GM23338 (cell line): ENCODE measurements around the gene TSHZ2. TPM values are rescaled to one million over a fixed set of nuclear protein-coding genes. Genes with fewer than 3 reads are reported as not detected.

Experiments
- ATAC-seq: fragments of 200-7000 bp; cut with Tn5 transposase; 3 replicates; pipeline ENCODE4 v1.9.1; 2020
- DNase-seq: peaks from one replicate; pipeline ENCODE4 v3.0.0-alpha.2; 2015; ENCODE audit warnings: low spot score
- H2AFZ ChIP-seq: fragments of 200-600 bp; sonication (generic); 2 replicates; pipeline ENCODE4 v1.8.0; 2016; ENCODE audit warnings: antibody characterized with exemption, mild to moderate bottlenecking, moderate library complexity
- H3F3A ChIP-seq: fragments of 200-600 bp; sonication (generic); replicated peaks from 2 replicates; pipeline ENCODE4 v1.8.0; 2017; ENCODE audit warnings: antibody characterized with exemption, mixed run types, low read depth
- H3K27ac ChIP-seq: fragments of 200-600 bp; sonication (generic); 2 replicates; pipeline ENCODE4 v1.6.1; 2016; ENCODE audit warnings: low read depth
- H3K27me3 ChIP-seq: fragments of 200-600 bp; sonication (generic); 2 replicates; pipeline ENCODE4 v1.8.0; 2016; ENCODE audit warnings: mild to moderate bottlenecking, mixed run types, moderate library complexity; ENCODE audit not compliant: insufficient read depth
- H3K36me3 ChIP-seq: fragments of 200-600 bp; sonication (generic); 2 replicates; pipeline ENCODE4 v1.8.0; 2016; ENCODE audit warnings: mild to moderate bottlenecking; ENCODE audit not compliant: insufficient read depth
- H3K4me1 ChIP-seq: fragments of 200-600 bp; sonication (generic); 2 replicates; pipeline ENCODE4 v1.8.0; 2016; ENCODE audit warnings: mild to moderate bottlenecking, moderate library complexity; ENCODE audit not compliant: insufficient read depth
- H3K4me2 ChIP-seq: fragments of 200-600 bp; sonication (generic); 2 replicates; pipeline ENCODE4 v1.7.1; 2017; ENCODE audit warnings: mixed run types
- H3K4me3 ChIP-seq: fragments of 200-600 bp; sonication (generic); 2 replicates; pipeline ENCODE4 v1.6.1; 2016; ENCODE audit warnings: mixed run types
- H3K79me2 ChIP-seq: fragments of 200-600 bp; sonication (generic); replicated peaks from 2 replicates; pipeline ENCODE4 v1.8.0; 2017; ENCODE audit warnings: mild to moderate bottlenecking; ENCODE audit not compliant: insufficient read depth
- H3K9me2 ChIP-seq: fragments of 200-600 bp; sonication (generic); 2 replicates; pipeline ENCODE4 v1.8.0; 2017; ENCODE audit not compliant: insufficient read depth
- H4K20me1 ChIP-seq: fragments of 200-600 bp; sonication (generic); replicated peaks from 2 replicates; pipeline ENCODE4 v1.8.0; 2017; ENCODE audit warnings: mild to moderate bottlenecking; ENCODE audit not compliant: insufficient read depth
- H3K27ac Mint-ChIP-seq: 2 replicates; pipeline ENCODE4 v1.8.0; 2020; ENCODE audit warnings: inconsistent platforms, mild to moderate bottlenecking, moderate library complexity, mixed read lengths
- H3K27me3 Mint-ChIP-seq: 3 replicates; pipeline ENCODE4 v1.8.0; 2022; ENCODE audit warnings: low read depth, mild to moderate bottlenecking, moderate library complexity, mixed read lengths, inconsistent platforms; ENCODE audit not compliant: insufficient read depth, poor library complexity
- H3K36me3 Mint-ChIP-seq: 3 replicates; pipeline ENCODE4 v1.8.0; 2021; ENCODE audit warnings: low read depth, mild to moderate bottlenecking, inconsistent platforms, moderate library complexity, mixed read lengths
- H3K4me1 Mint-ChIP-seq: 3 replicates; pipeline ENCODE4 v1.8.0; 2020; ENCODE audit warnings: mild to moderate bottlenecking, inconsistent platforms, mixed read lengths
- H3K4me3 Mint-ChIP-seq: 3 replicates; pipeline ENCODE4 v1.8.0; 2021; ENCODE audit warnings: moderate library complexity, mild to moderate bottlenecking, inconsistent platforms, mixed read lengths
- H3K9me3 Mint-ChIP-seq: 3 replicates; pipeline ENCODE4 v1.8.0; 2020; ENCODE audit warnings: moderate library complexity, mild to moderate bottlenecking, inconsistent platforms, mixed read lengths
- ETS1 ChIP-seq: IDR thresholded peaks from 2 replicates; pipeline ENCODE4 v1.6.1; 2016; ENCODE audit warnings: antibody characterized with exemption
- EZH2 ChIP-seq: fragments of 200-600 bp; sonication (generic); IDR thresholded peaks from one replicate; pipeline ENCODE4 v1.8.0; 2017; ENCODE audit warnings: antibody characterized with exemption, mild to moderate bottlenecking, low read depth; ENCODE audit not compliant: unreplicated experiment
- NANOG ChIP-seq: IDR thresholded peaks from 2 replicates; pipeline ENCODE4 v1.6.1; 2016; ENCODE audit warnings: antibody characterized with exemption, borderline replicate concordance
- REST ChIP-seq: IDR thresholded peaks from one replicate; pipeline ENCODE4 v1.6.1; 2018; ENCODE audit warnings: antibody characterized with exemption; ENCODE audit not compliant: unreplicated experiment
- STAT1 ChIP-seq: IDR thresholded peaks from one replicate; pipeline ENCODE4 v1.6.1; 2016; ENCODE audit warnings: antibody characterized with exemption; ENCODE audit not compliant: unreplicated experiment
- ZNF114 ChIP-seq: fragments of 250-450 bp; sonication (Bioruptor Pico); IDR thresholded peaks from 2 replicates; pipeline ENCODE4 v1.5.0; 2020; ENCODE audit warnings: mild to moderate bottlenecking, moderate library complexity
- polyA plus RNA-seq: library from polyadenylated mRNA; unstranded; fragments of >200 nt; fragmentation: Nextera tagmentation; extraction: Ambion mirVana; gene quantifications from 2 replicates; pipeline ENCODE4 v1.2.1, GENCODE V29; 2016
- total RNA-seq: library from RNA; depleted of rRNA; stranded (reverse); fragments of >200 nt; shearing (Covaris generic); gene quantifications from 2 replicates; pipeline ENCODE4 v1.2.3, GENCODE V29; 2014

TSHZ2 gene
- total and polyA plus RNA-seq, 2 experiments from 2014 or later, result 0.49 to 1.3 TPM

GRCh38 chr20:53453076-53453475 lies 480.9 kb downstream of the TSHZ2 start:
- Histone ChIP-seq H3K4me1 (no peaks in the 10 kb centered on the region), H3K4me2 (no peak overlapping the region), H3K79me2 (no peaks in the 10 kb centered on the region), H3K27ac (no peak overlapping the region), H3F3A (no peaks in the 10 kb centered on the region), H3K27me3 (no peaks in the 10 kb centered on the region), H3K9me2 (no peaks in the 10 kb centered on the region), H3K36me3 (0 out of 2 replicates have a peak, but pooled peaks cover 5% of the 10 kb centered on the region), H4K20me1 (no peaks in the 10 kb centered on the region), H3K4me3 (no peak overlapping the region), H2AFZ (no peak overlapping the region)
- H3K4me1 Mint-ChIP-seq, result no peaks in the 10 kb centered on the region
- H3K36me3 Mint-ChIP-seq, result peaks cover 16% of the 10 kb centered on the region
- H3K27ac Mint-ChIP-seq, result no peak overlapping the region
- DNase-seq, result no peak
- TF ChIP-seq ETS1 (no peak), ZNF114 (no peak), REST (no peak)
- no peak for ATAC-seq
- peaks cover 5% of the 10 kb centered on the region for H3K27me3 Mint-ChIP-seq
- no peak overlapping the region for H3K4me3 Mint-ChIP-seq
- H3K9me3 Mint-ChIP-seq, result peaks cover 27% of the 10 kb centered on the region

DNA sequence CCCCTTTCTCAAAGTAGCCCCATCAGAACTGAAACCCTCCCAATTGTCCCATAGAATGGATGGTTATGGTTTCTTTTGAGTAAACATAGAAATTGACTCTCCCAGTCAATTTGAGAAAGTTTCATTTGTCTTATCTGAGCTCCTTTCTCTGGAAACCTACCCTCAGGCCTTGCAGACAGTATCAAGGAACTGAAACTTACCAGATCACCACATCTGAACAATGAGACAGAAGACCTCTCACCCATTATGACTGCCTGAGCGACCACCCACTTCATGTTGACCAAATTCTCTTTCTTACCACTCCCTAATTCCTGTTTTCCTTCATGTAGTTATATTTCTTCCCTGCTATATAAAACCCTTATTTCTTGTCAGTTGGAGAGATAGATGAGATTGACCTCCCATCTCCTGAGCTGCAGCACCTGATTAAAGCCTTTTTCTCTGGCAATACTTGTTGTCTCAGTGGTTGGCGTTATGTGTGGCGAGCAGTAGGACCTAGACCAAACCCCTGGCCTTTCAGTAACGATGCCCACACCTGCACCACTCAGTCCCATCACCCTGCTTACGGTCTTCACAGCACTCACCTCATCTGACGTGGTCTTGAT lies 482.6 kb downstream of the TSHZ2 start:
- peaks cover 9% of the 10 kb centered on the region for H3K36me3 Mint-ChIP-seq
- peaks cover 19% of the 10 kb centered on the region for H3K9me3 Mint-ChIP-seq
- no peak for ATAC-seq

More for the DNA sequence above, 482.6 kb downstream of the TSHZ2 start:
- H3K36me3 ChIP-seq, result 0 out of 2 replicates have a peak, but pooled peaks cover 5% of the 10 kb centered on the region
- H3K4me3 ChIP-seq, result no peak overlapping the region
- Mint-ChIP-seq H3K4me1 (no peaks in the 10 kb centered on the region), H3K27ac (no peak overlapping the region), H3K4me3 (no peak overlapping the region), H3K27me3 (peaks cover 5% of the 10 kb centered on the region)
- H3K9me2 ChIP-seq, result no peaks in the 10 kb centered on the region
- DNase-seq, result no peak
- no peak overlapping the region for H3K4me2 ChIP-seq
- H2AFZ ChIP-seq, result no peak overlapping the region
- no peak overlapping the region for H3K27ac ChIP-seq
- TF ChIP-seq REST (no peak), NANOG (no peak), STAT1 (no peak), EZH2 (no peak)
- H3K79me2 ChIP-seq, result no peaks in the 10 kb centered on the region
- no peaks in the 10 kb centered on the region for H3F3A ChIP-seq
- H3K4me1 ChIP-seq, result no peaks in the 10 kb centered on the region
- H3K27me3 ChIP-seq, result no peaks in the 10 kb centered on the region
- no peaks in the 10 kb centered on the region for H4K20me1 ChIP-seq
